Right renal pelvis (tissue), 4 donors: Measurements from ENCODE around the gene SETD5. TPM values are rescaled to one million over a fixed set of nuclear protein-coding genes. Genes with fewer than 3 reads are reported as not detected.

Experiments
- DNase-seq, 4 donors: peaks; one replicate each; pipeline ENCODE4 v3.0.0-alpha.2; 2013; ENCODE audit warnings: low read depth in 4 of 4, low spot score in 3 of 4, missing footprints in 1 of 4
- polyA plus RNA-seq, 4 donors: library from polyadenylated mRNA; unstranded; fragments of 120-200 nt; gene quantifications; one replicate each; pipeline ENCODE4 v1.2.1, GENCODE V29; 2013; ENCODE audit not compliant: insufficient read length in 4 of 4

Gene SETD5
- polyA plus RNA-seq, 4 donors, result 106 to 125 (median 111) TPM

GRCh38 chr3:9503283-9503682 is 105.9 kb downstream of the SETD5 start:
- peak; percentile 52 to 63 (median 58) for DNase-seq

- no peak for DNase-seq
Observed at GRCh38 chr3:9507586-9508578, 110.5 kb downstream of the SETD5 start.

- no peak for DNase-seq
Observed at GRCh38 chr3:9508781-9509180, 111.4 kb downstream of the SETD5 start.

- DNase-seq, result no peak
Observed at GRCh38 chr3:9512456-9513045, 115.1 kb downstream of the SETD5 start.

- no peak for DNase-seq
Observed at GRCh38 chr3:9514306-9514705, 116.9 kb downstream of the SETD5 start.

- no peak for DNase-seq
Observed at GRCh38 chr3:9514956-9515355, 117.5 kb downstream of the SETD5 start.

GRCh38 chr3:9525078-9525477 is 127.7 kb downstream of the SETD5 start:
- DNase-seq, result no peak

Other genes with a start within 250 kb of the SETD5 start
- gene SRGAP3, start 148.0 kb upstream of the SETD5 start, polyA plus RNA-seq, result 10 to 100 TPM; 15.0 to 17.0 (median 15.9) TPM
- gene THUMPD3, start 34.6 kb upstream of the SETD5 start, polyA plus RNA-seq, result 10 to 100 TPM; 53.1 to 62.4 (median 54.7) TPM
- under 1 TPM in 1 of 4 donors, not detected in 3; 0.09 TPM for gene LHFPL4, start 156.2 kb downstream of the SETD5 start, polyA plus RNA-seq